ENCODE measurements around the gene PAQR6. TPM values are rescaled to one million over a fixed set of nuclear protein-coding genes. Genes with fewer than 3 reads are reported as not detected.

The PAQR6 gene
- total RNA-seq, 1 donor = 0.43 TPM

GRCh38 chr1:156193488-156194299 is 54.2 kb downstream of the PAQR6 start, which contains the start of gene SLC25A44:
Gene SLC25A44, plus strand, starts transcription at chr1:156194104. Its CDS starts 5,744 bp downstream, at chr1:156199848.
- TF ChIP-seq CTCF (IDR thresholded peaks at IDR 0.05; ENCODE audit: insufficient read depth, low read depth, low read length) = peak; percentile 55
- DNase-seq (ENCODE audit: low read depth) = peak; percentile 99
- peak within 1 kb of the TSS; percentile 100 for H3K4me3 ChIP-seq (ENCODE audit: low read depth, low read length)

Other genes starting within 250 kb of the PAQR6 start
- gene SSR2, start 227.1 kb downstream of the PAQR6 start, total RNA-seq = 381 and 386 TPM in 2 replicates
- 13.5 and 20.3 TPM in 2 replicates for gene UBQLN4, start 194.3 kb downstream of the PAQR6 start, total RNA-seq
- 38.3 and 40.6 TPM in 2 replicates for gene LAMTOR2, start 193.3 kb downstream of the PAQR6 start, total RNA-seq
- not detected in 2 replicates for gene RAB25, start 186.9 kb downstream of the PAQR6 start, total RNA-seq
- gene MEX3A, start 165.6 kb downstream of the PAQR6 start, total RNA-seq = 1.7 and 1.9 TPM in 2 replicates
- gene LMNA, start 133.3 kb downstream of the PAQR6 start, total RNA-seq = 694 and 1,059 TPM in 2 replicates
- gene SEMA4A, start 94.5 kb downstream of the PAQR6 start, total RNA-seq = 0.43 and 0.64 TPM in 2 replicates
- gene SLC25A44, start 54.0 kb downstream of the PAQR6 start, total RNA-seq = 17.1 and 18.6 TPM in 2 replicates
- gene PMF1, start 35.0 kb downstream of the PAQR6 start, total RNA-seq = 30.2 and 50.9 TPM in 2 replicates
- gene BGLAP, start 5.9 kb downstream of the PAQR6 start, total RNA-seq = not detected in 2 replicates
- 52.2 and 63.5 TPM in 2 replicates for gene SMG5, start 34.8 kb upstream of the PAQR6 start, total RNA-seq
- gene TMEM79, start 36.3 kb upstream of the PAQR6 start, total RNA-seq = 0.86 and 1.3 TPM in 2 replicates
- gene GLMP, start 47.6 kb upstream of the PAQR6 start, total RNA-seq = 55.3 and 55.4 TPM in 2 replicates
- gene VHLL, start 51.3 kb upstream of the PAQR6 start, total RNA-seq = 0.32 TPM in 1 of 2 replicates, not detected in the other
- 268 and 431 TPM in 2 replicates for gene CCT3, start 90.2 kb upstream of the PAQR6 start, total RNA-seq
- not detected in 2 replicates for gene TSACC, start 90.5 kb upstream of the PAQR6 start, total RNA-seq
- gene RHBG, start 121.2 kb upstream of the PAQR6 start, total RNA-seq = not detected in 2 replicates

Measured in fibroblast of villous mesenchyme (primary cell).